Activated CD4-positive, alpha-beta T cell treated with anti-CD3 and anti-CD28 coated beads for 36 hours (primary cell): Measurements from ENCODE around the gene C3orf18. TPM values are rescaled to one million over a fixed set of nuclear protein-coding genes. Genes with fewer than 3 reads are reported as not detected.

Source experiments
- ATAC-seq: fragments of 200-7000 bp; cut with Tn5 transposase; one replicate; pipeline ENCODE4 v1.10.0; 2021; ENCODE audit warnings: mild to moderate bottlenecking, moderate library complexity
- CTCF ChIA-PET: fragments of 350-600 bp; sonication (Branson Sonifier 250); formaldehyde crosslinking; loops from one replicate; lab custom pipeline; 2021; ENCODE audit warnings: antibody characterized with exemption; lab: Charles Lee
- POLR2A ChIA-PET: fragments of 350-600 bp; sonication (Branson Sonifier 250); formaldehyde crosslinking; loops from one replicate; lab custom pipeline; 2021; ENCODE audit warnings: antibody characterized with exemption, inconsistent platforms; lab: Charles Lee
- DNase-seq: peaks from one replicate; pipeline ENCODE4 v3.0.0-alpha.2; 2020
- H3K27ac Mint-ChIP-seq: one replicate; pipeline ENCODE4 v1.8.0; 2021; ENCODE audit warnings: mixed read lengths
- H3K27me3 Mint-ChIP-seq: one replicate; pipeline ENCODE4 v1.8.0; 2021; ENCODE audit warnings: mixed read lengths
- H3K36me3 Mint-ChIP-seq: one replicate; pipeline ENCODE4 v1.8.0; 2021; ENCODE audit warnings: low read depth, mixed read lengths
- H3K4me1 Mint-ChIP-seq: one replicate; pipeline ENCODE4 v1.8.0; 2021; ENCODE audit warnings: mixed read lengths
- H3K4me3 Mint-ChIP-seq: one replicate; pipeline ENCODE4 v1.8.0; 2021; ENCODE audit warnings: mild to moderate bottlenecking, moderate library complexity, mixed read lengths
- H3K9me3 Mint-ChIP-seq: one replicate; pipeline ENCODE4 v1.8.0; 2021; ENCODE audit warnings: low read depth, mixed read lengths
- intact Hi-C, 2 experiments: fragments of 100-400 bp; cut with DNase I in 1 of 2; cut with micrococcal nuclease in 1 of 2; formaldehyde crosslinking; loops; one replicate each; pipeline versions ENCODE4 v1.14.2 to v1.15.1; 2022 to 2024; cut with DNase I, micrococcal nuclease
- total RNA-seq, 2 experiments: library from RNA; stranded (reverse); gene quantifications; one replicate each; pipeline ENCODE4 v1.2.3, GENCODE V29; 2021

Gene C3orf18
- total RNA-seq, 2 experiments from 2014 or later, result 31.7 to 31.9 TPM

DNA sequence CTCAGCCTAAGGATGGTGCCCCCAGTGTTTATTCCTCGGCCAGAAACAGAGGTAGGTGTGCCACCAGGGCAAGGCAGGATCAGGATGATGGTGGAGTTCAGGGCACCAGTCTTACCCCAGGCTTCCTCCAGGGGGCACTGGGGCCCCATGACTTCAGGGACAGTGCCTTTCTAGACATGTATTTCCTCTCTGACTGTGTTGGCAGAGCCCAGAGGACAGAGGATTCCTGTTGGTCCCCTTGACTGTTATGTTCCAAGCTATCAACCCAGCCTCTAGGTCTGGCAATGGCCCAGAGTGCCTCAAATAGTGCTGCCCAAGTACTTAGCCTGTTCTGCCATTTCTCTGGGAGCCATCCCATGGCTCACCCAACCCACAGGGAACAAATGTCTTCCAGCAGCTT is 4.6 kb upstream of the C3orf18 start:
- Mint-ChIP-seq H3K9me3 (no peaks in the 10 kb centered on the region), H3K27me3 (no peaks in the 10 kb centered on the region), H3K4me1 (peaks cover 67% of the 10 kb centered on the region), H3K4me3 (peak overlapping the region; percentile 100), H3K27ac (peak overlapping the region; percentile 97), H3K36me3 (peaks cover 78% of the 10 kb centered on the region)
- CTCF ChIA-PET, result interaction anchor here (0.6 to 19.8 kb wide), 13 partner anchors 9 to 370 kb away, joined by 3 to 647 read pairs (median 5); partner anchors contain the start of genes CISH and MAPKAPK3
- peak; percentile 90 for DNase-seq
- ATAC-seq, result peak; percentile 24
- intact Hi-C loops, result loop anchor here (1.0 to 5.0 kb wide), 5 partner anchors 42 to 813 kb away; partner anchors contain the start of genes DOCK3 (in 1 of the 2) and MANF (in 1 of the 2)
- POLR2A ChIA-PET, result interaction anchor here (1.5 to 10.9 kb wide), 4 partner anchors 17 to 235 kb away, joined by 5 to 267 read pairs (median 236); partner anchors contain the start of genes CISH and MAPKAPK3

DNA sequence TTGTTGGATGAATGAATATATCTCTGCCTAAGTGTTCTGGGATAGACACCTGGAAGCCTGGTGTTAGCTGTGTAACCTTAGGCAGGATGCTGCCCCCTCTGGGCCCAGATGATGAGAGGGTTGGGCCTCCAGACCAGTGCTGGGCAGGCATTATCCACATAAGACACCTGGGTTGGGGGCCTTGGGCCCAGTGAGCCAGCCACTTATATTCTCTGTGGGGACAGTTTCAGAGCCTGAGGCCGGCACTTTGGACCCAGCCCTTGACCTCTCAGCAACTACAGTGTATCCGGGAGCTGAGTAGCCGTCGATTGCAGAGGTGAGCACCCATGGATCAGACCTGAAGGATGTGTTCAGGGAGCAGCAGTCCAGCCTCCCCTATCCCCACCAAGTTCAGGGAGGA is 3.9 kb upstream of the C3orf18 start:
- ChIA-PET CTCF (interaction anchor here (0.7 to 19.8 kb wide), 7 partner anchors 10 to 102 kb away, joined by 3 to 647 read pairs (median 3); partner anchors contain the start of genes CISH and MAPKAPK3), POLR2A (interaction anchor here (1.5 to 10.9 kb wide), 4 partner anchors 18 to 234 kb away, joined by 5 to 267 read pairs (median 236); partner anchors contain the start of genes CISH and MAPKAPK3)
- no peak for ATAC-seq
- H3K36me3 Mint-ChIP-seq, result peaks cover 72% of the 10 kb centered on the region
- no peak for DNase-seq
- peak overlapping the region; percentile 100 for H3K4me3 Mint-ChIP-seq
- intact Hi-C loops, result loop anchor here in 1 of 2 experiments (5.0 kb wide), 1 partner anchor 401 kb away; no protein-coding TSS in a partner anchor
- peaks cover 69% of the 10 kb centered on the region for H3K4me1 Mint-ChIP-seq
- H3K9me3 Mint-ChIP-seq, result no peaks in the 10 kb centered on the region
- peak overlapping the region; percentile 97 for H3K27ac Mint-ChIP-seq
- H3K27me3 Mint-ChIP-seq, result no peaks in the 10 kb centered on the region

DNA sequence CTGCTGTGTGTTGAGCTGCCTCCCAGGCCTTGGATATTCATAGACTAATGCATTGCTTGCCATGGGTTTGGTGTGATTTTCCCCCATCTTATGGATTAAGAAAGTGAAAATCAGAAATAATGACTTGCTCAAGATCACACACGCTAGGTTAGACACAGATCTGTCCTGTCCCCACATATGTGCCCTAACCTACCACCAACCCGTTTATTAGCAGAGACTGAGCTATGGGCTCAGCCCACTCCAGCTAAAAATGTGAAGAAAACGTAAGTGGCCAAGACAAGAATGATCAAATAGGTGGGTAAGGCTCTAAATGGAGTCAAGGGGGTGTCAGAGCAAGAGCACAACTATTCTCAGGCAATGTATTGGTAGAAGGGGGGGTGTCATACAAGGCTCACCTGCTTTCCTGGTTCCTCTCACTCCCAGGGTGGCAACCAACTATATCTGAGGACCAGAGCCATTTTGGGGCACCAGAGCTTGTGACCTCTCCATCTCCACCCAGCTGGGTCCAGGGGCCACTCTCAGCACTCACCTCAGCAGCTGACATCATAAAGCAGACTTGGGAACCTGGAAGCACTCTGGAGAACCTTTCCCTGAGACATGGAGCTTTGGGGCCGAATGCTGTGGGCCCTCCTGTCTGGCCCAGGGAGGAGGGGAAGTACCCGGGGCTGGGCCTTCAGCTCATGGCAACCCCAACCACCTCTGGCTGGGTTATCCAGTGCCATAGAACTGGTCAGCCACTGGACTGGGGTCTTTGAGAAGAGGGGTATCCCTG is 3.1 kb upstream of the C3orf18 start:
- intact Hi-C loops, result loop anchor here in 1 of 2 experiments (5.0 kb wide), 1 partner anchor 402 kb away; no protein-coding TSS in a partner anchor
- Mint-ChIP-seq H3K27me3 (no peaks in the 10 kb centered on the region), H3K9me3 (no peaks in the 10 kb centered on the region), H3K27ac (peak overlapping the region; percentile 97), H3K4me1 (peaks cover 71% of the 10 kb centered on the region), H3K4me3 (peak overlapping the region; percentile 100), H3K36me3 (peaks cover 64% of the 10 kb centered on the region)
- ChIA-PET POLR2A (interaction anchor here (1.5 to 10.9 kb wide), 4 partner anchors 19 to 233 kb away, joined by 5 to 267 read pairs (median 236); partner anchors contain the start of genes CISH and MAPKAPK3), CTCF (interaction anchor here (0.7 to 19.8 kb wide), 10 partner anchors 10 to 102 kb away, joined by 3 to 647 read pairs (median 3); partner anchors contain the start of genes CISH and MAPKAPK3)
- DNase-seq, result no peak
- ATAC-seq, result no peak

GRCh38 chr3:50568947-50569749 is 1.6 kb upstream of the C3orf18 start, which contains the start of gene HEMK1:
Gene HEMK1 (plus strand): TSS chr3:50569522. CDS start chr3:50571105, 1,583 bp downstream.
- intact Hi-C loops, result loop anchor here (1.0 to 5.0 kb wide), 14 partner anchors 21 to 1488 kb away; partner anchors contain the start of genes CYB561D2 (in 2 of the 2), MANF (in 2 of the 2), NPRL2 (in 2 of the 2) and CISH (in 1 of the 2)
- ChIA-PET CTCF (interaction anchor here (0.6 to 19.8 kb wide), 10 partner anchors 9 to 1102 kb away, joined by 3 to 647 read pairs (median 4); partner anchors contain the start of genes CISH and MAPKAPK3), POLR2A (interaction anchor here (0.6 to 10.9 kb wide), 8 partner anchors 20 to 816 kb away, joined by 3 to 267 read pairs (median 6); partner anchors contain the start of genes CISH, CYB561D2, MANF and MAPKAPK3)
- Mint-ChIP-seq H3K27ac (peak within 1 kb of the TSS; percentile 99), H3K27me3 (no peaks in the 10 kb centered on the region), H3K36me3 (peaks cover 50% of the 10 kb centered on the region), H3K9me3 (no peaks in the 10 kb centered on the region), H3K4me1 (peaks cover 59% of the 10 kb centered on the region), H3K4me3 (peak within 1 kb of the TSS; percentile 100)
- DNase-seq, result peak; percentile 98
- ATAC-seq, result peak; percentile 33

GRCh38 chr3:50567011-50567385 is 549 bp downstream of the C3orf18 start:
- Mint-ChIP-seq H3K9me3 (no peaks in the 10 kb centered on the region), H3K36me3 (peaks cover 29% of the 10 kb centered on the region), H3K4me1 (peaks cover 45% of the 10 kb centered on the region), H3K27me3 (no peaks in the 10 kb centered on the region), H3K4me3 (peak overlapping the region; percentile 100), H3K27ac (peak overlapping the region; percentile 42)
- CTCF ChIA-PET, result interaction anchor here (0.7 to 19.8 kb wide), 12 partner anchors 15 to 320 kb away, joined by 3 to 647 read pairs (median 4); partner anchors contain the start of genes CISH, CYB561D2, MAPKAPK3 and NPRL2
- intact Hi-C loops, result loop anchor here (1.0 to 5.0 kb wide), 3 partner anchors 202 to 1490 kb away; partner anchors contain the start of genes CYB561D2 (in 1 of the 2), DUSP7 (in 1 of the 2) and NPRL2 (in 1 of the 2)
- no peak for DNase-seq
- ATAC-seq, result no peak
- POLR2A ChIA-PET, result interaction anchor here (0.7 to 10.4 kb wide), 10 partner anchors 14 to 268 kb away, joined by 3 to 267 read pairs (median 4); partner anchors contain the start of genes CISH, HYAL3, MAPKAPK3 and NAA80

DNA sequence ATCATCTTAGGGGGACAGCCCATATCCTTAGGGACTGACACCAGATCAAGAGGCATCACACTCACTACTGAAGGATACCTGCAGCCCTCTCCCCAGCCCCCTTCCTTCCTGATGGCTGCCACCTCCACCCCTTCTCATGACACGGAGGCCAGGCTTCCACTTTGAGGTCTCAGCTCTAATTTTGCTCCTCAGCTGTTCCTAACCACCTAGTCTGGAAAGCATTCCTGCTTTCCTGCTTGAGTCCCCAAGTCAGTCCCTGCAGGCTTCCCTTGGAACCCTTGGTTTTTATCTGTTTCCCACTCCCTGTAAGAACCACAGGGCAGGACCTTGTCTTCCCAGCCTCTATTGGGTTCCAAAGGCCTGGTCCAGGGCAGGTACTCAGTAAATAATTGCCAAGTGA is 3.2 kb downstream of the C3orf18 start:
- H3K9me3 Mint-ChIP-seq, result no peaks in the 10 kb centered on the region
- H3K27ac Mint-ChIP-seq, result no peak overlapping the region
- POLR2A ChIA-PET, result no interaction called here
- H3K27me3 Mint-ChIP-seq, result no peaks in the 10 kb centered on the region
- no peak for ATAC-seq
- H3K36me3 Mint-ChIP-seq, result peaks cover 2% of the 10 kb centered on the region
- intact Hi-C loops, result no loop called here
- peaks cover 28% of the 10 kb centered on the region for H3K4me1 Mint-ChIP-seq
- CTCF ChIA-PET, result interaction anchor here (0.7 to 1.6 kb wide), 3 partner anchors 14 to 217 kb away, joined by 3 to 5 read pairs (median 3); no protein-coding TSS in a partner anchor
- DNase-seq, result no peak
- H3K4me3 Mint-ChIP-seq, result no peak overlapping the region

GRCh38 chr3:50563867-50564266 is 3.7 kb downstream of the C3orf18 start:
- ATAC-seq (no peak), DNase-seq (no peak)
- Mint-ChIP-seq H3K27ac (no peak overlapping the region), H3K27me3 (no peaks in the 10 kb centered on the region), H3K9me3 (no peaks in the 10 kb centered on the region), H3K4me3 (no peak overlapping the region), H3K4me1 (peaks cover 28% of the 10 kb centered on the region), H3K36me3 (peaks cover 2% of the 10 kb centered on the region)
- ChIA-PET CTCF (interaction anchor here (0.7 to 1.6 kb wide), 4 partner anchors 10 to 815 kb away, joined by 3 to 5 read pairs (median 4); no protein-coding TSS in a partner anchor), POLR2A (no interaction called here)
- intact Hi-C loops, result no loop called here

DNA sequence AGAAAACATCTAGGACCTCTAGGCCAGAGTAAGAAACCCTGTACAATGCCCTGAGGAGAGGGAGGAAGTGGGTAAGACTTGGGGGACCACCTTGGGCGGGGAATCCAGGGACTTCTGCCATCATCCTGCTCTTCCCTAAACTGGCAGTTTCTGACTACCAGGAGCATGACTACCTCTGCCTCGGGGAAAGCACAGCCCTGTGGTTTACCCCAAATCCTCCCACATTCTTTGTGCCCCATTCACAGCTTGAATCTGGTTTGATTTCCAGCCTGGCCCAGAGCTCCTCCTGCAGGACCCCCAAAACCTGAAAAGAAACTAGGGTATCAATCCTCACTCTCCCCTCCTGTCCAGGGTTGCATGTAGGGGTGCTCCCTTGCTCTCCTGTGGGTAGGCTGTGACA is 4.7 kb downstream of the C3orf18 start:
- Mint-ChIP-seq H3K27ac (no peak overlapping the region), H3K36me3 (peaks cover 4% of the 10 kb centered on the region), H3K4me1 (peaks cover 24% of the 10 kb centered on the region), H3K4me3 (no peak overlapping the region), H3K9me3 (no peaks in the 10 kb centered on the region), H3K27me3 (no peaks in the 10 kb centered on the region)
- ATAC-seq, result no peak
- DNase-seq, result no peak
- CTCF ChIA-PET, result interaction anchor here (0.8 to 1.4 kb wide), 3 partner anchors 11 to 816 kb away, joined by 3 to 4 read pairs (median 3); no protein-coding TSS in a partner anchor
- POLR2A ChIA-PET, result no interaction called here
- intact Hi-C loops, result no loop called here

- POLR2A ChIA-PET, result interaction anchor here (0.6 kb wide), 1 partner anchor 103 kb away, joined by 5 read pairs; no protein-coding TSS in a partner anchor
Observed at GRCh38 chr3:50559702-50560101, 7.8 kb downstream of the C3orf18 start.

DNA sequence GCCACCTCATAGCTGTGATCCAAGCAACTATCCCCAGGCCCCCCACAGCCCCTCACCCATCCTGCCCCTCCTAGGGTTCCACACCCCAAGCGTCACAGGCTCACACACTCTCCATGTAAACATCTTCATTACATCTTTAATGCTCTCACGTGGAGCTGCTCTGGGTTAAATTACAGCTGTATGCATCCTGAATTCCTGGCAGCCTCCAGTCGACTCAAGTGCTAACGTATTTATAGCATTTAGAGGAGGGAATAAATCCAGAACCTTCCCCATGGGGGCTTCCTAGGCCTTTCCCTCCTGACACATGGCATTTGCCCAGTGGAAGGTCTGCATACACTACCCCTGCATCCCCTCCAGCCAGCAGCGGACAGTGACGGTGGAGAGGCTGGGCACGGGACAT is 9.6 kb downstream of the C3orf18 start:
- Mint-ChIP-seq H3K4me3 (no peak overlapping the region), H3K9me3 (no peaks in the 10 kb centered on the region), H3K4me1 (peaks cover under 1% of the 10 kb centered on the region), H3K27me3 (no peaks in the 10 kb centered on the region), H3K36me3 (peaks cover 2% of the 10 kb centered on the region), H3K27ac (no peak overlapping the region)
- ChIA-PET CTCF (no interaction called here), POLR2A (no interaction called here)
- intact Hi-C loops, result no loop called here
- DNase-seq (no peak), ATAC-seq (no peak)

More at GRCh38 chr3:50559702-50560101, 7.8 kb downstream of the C3orf18 start:
- Mint-ChIP-seq H3K4me1 (peaks cover 8% of the 10 kb centered on the region), H3K4me3 (no peak overlapping the region), H3K36me3 (peaks cover 2% of the 10 kb centered on the region), H3K27me3 (no peaks in the 10 kb centered on the region), H3K9me3 (no peaks in the 10 kb centered on the region), H3K27ac (no peak overlapping the region)
- CTCF ChIA-PET, result interaction anchor here (0.6 kb wide), 1 partner anchor 1145 kb away, joined by 3 read pairs; no protein-coding TSS in a partner anchor
- ATAC-seq, result no peak
- intact Hi-C loops, result no loop called here
- no peak for DNase-seq
